Activated effector memory CD4-positive, alpha-beta T cell treated with anti-CD3 and anti-CD28 coated beads, Interleukin-2, amount 50 U/mL, for 16 hours (primary cell): Measurements from ENCODE around the gene C3orf22.
A peak's percentile ranks its signal among the peaks of the same experiment; 100 is the strongest.

Source experiments
- DNase-seq: peaks from one replicate; pipeline ENCODE4 v3.0.0-alpha.2; 2020

C3orf22 gene

GRCh38 chr3:126556637-126557414 is 1.9 kb downstream of the C3orf22 start:
- no peak for DNase-seq

GRCh38 chr3:126555795-126556636 is 2.7 kb downstream of the C3orf22 start:
- peak; percentile 36 for DNase-seq

- DNase-seq = peak; percentile 49
Observed at GRCh38 chr3:126554560-126555525, 3.9 kb downstream of the C3orf22 start.

- DNase-seq = peak; percentile 53
Observed at GRCh38 chr3:126553284-126554084, 5.2 kb downstream of the C3orf22 start.

GRCh38 chr3:126552688-126553283 is 5.9 kb downstream of the C3orf22 start:
- peak; percentile 56 for DNase-seq

- peak; percentile 47 for DNase-seq
Observed at GRCh38 chr3:126551839-126552687, 6.7 kb downstream of the C3orf22 start.

- DNase-seq = peak; percentile 51
Observed at GRCh38 chr3:126551121-126551838, 7.5 kb downstream of the C3orf22 start.

- peak; percentile 44 for DNase-seq
Observed at GRCh38 chr3:126550488-126551051, 8.2 kb downstream of the C3orf22 start.

GRCh38 chr3:126549861-126550487 is 8.8 kb downstream of the C3orf22 start:
- peak; percentile 41 for DNase-seq

GRCh38 chr3:126548556-126549466 is 9.9 kb downstream of the C3orf22 start:
- DNase-seq = peak; percentile 47

- no peak for DNase-seq
Observed at GRCh38 chr3:126547721-126548120, 11.0 kb downstream of the C3orf22 start.

- DNase-seq = peak; percentile 37
Observed at GRCh38 chr3:126546549-126547239, 12.0 kb downstream of the C3orf22 start.

- DNase-seq = peak; percentile 57
Observed at GRCh38 chr3:126546013-126546412, 12.7 kb downstream of the C3orf22 start.

GRCh38 chr3:126545544-126545943 is 13.2 kb downstream of the C3orf22 start:
- DNase-seq = no peak

- peak; percentile 24 for DNase-seq
Observed at GRCh38 chr3:126544596-126545281, 14.0 kb downstream of the C3orf22 start.

- peak; percentile 36 for DNase-seq
Observed at GRCh38 chr3:126543457-126544061, 15.2 kb downstream of the C3orf22 start.
